OCI-LY7 (cell line): ENCODE results near the gene KXD1. TPM values are rescaled to one million over a fixed set of nuclear protein-coding genes. Genes with fewer than 3 reads are reported as not detected.
A peak's percentile ranks its signal among the peaks of the same experiment; 100 is the strongest.

Experiments
- BruUV-seq: library from RNA; stranded (reverse); fragments of 400-500 nt; replicated peaks from 2 replicates; lab custom pipeline; 2021; lab: Mats Ljungman, UMichigan
- CTCF ChIA-PET: fragments of 300-600 bp; sonication (Branson Sonifier 250); formaldehyde crosslinking; loops from one replicate; lab custom pipeline; 2022; ENCODE audit warnings: antibody characterized with exemption; ENCODE audit not compliant: unreplicated experiment; lab: Charles Lee
- POLR2A ChIA-PET: fragments of 300-600 bp; sonication (Branson Sonifier 250); formaldehyde crosslinking; loops from one replicate; lab custom pipeline; 2022; ENCODE audit warnings: antibody characterized with exemption; lab: Charles Lee
- DNase-seq: peaks from one replicate; pipeline ENCODE4 v3.0.0-alpha.2; 2015; ENCODE audit warnings: low spot score
- H2AFZ ChIP-seq: fragments of 200-600 bp; sonication (generic), shearing (Covaris generic); 2 replicates; pipeline ENCODE4 v1.6.1; 2014; ENCODE audit warnings: mild to moderate bottlenecking, antibody characterized with exemption, low read length, moderate library complexity
- H3K27ac ChIP-seq: fragments of 200-600 bp; sonication (generic); 2 replicates; pipeline ENCODE4 v1.5.1; 2014; ENCODE audit warnings: mixed run types, low read depth, mild to moderate bottlenecking, moderate library complexity, low read length, inconsistent platforms; ENCODE audit not compliant: poor library complexity, severe bottlenecking
- H3K36me3 ChIP-seq: fragments of 200-600 bp; sonication (generic); 2 replicates; pipeline ENCODE4 v1.6.1; 2014; ENCODE audit warnings: mild to moderate bottlenecking, antibody characterized with exemption, low read length, moderate library complexity, mixed read lengths; ENCODE audit not compliant: insufficient read depth
- H3K4me1 ChIP-seq: fragments of 200-600 bp; sonication (generic); 2 replicates; pipeline ENCODE4 v1.5.1; 2014; ENCODE audit warnings: mild to moderate bottlenecking, low read length; ENCODE audit not compliant: insufficient read depth, poor library complexity, severe bottlenecking
- H3K4me2 ChIP-seq: fragments of 200-600 bp; sonication (generic); 2 replicates; pipeline ENCODE4 v1.6.1; 2014; ENCODE audit warnings: mild to moderate bottlenecking, low read length
- H3K4me3 ChIP-seq: fragments of 200-600 bp; sonication (generic); 2 replicates; pipeline ENCODE4 v1.5.1; 2014; ENCODE audit warnings: mild to moderate bottlenecking, low read depth, low read length; ENCODE audit not compliant: poor library complexity, severe bottlenecking
- H3K79me2 ChIP-seq: fragments of 200-600 bp; sonication (generic); 2 replicates; pipeline ENCODE4 v1.6.1; 2016; ENCODE audit warnings: low read depth, mild to moderate bottlenecking, low read length, moderate library complexity, mixed read lengths; ENCODE audit not compliant: insufficient read depth
- H3K9me2 ChIP-seq: fragments of 200-600 bp; sonication (generic); 2 replicates; pipeline ENCODE4 v1.6.1; 2016; ENCODE audit warnings: mild to moderate bottlenecking, low read length, mixed read lengths; ENCODE audit not compliant: insufficient read depth
- H3K9me3 ChIP-seq: fragments of 200-600 bp; sonication (generic); 2 replicates; pipeline ENCODE4 v1.6.1; 2014; ENCODE audit warnings: mild to moderate bottlenecking, mixed run types, low read length, mixed read lengths
- H4K20me1 ChIP-seq: fragments of 200-600 bp; sonication (generic); 2 replicates; pipeline ENCODE4 v1.6.1; 2014; ENCODE audit warnings: mild to moderate bottlenecking, antibody characterized with exemption, low read length, moderate library complexity, mixed read lengths; ENCODE audit not compliant: insufficient read depth
- EZH2phosphoT487 ChIP-seq: fragments of 200-600 bp; sonication (generic); IDR thresholded peaks from 2 replicates; pipeline ENCODE4 v1.6.1; 2018; ENCODE audit warnings: low read depth, borderline replicate concordance, mild to moderate bottlenecking, mixed run types, antibody characterized with exemption, low read length, moderate library complexity, mixed read lengths
- intact Hi-C: fragments of 100-400 bp; cut with micrococcal nuclease; formaldehyde crosslinking; loops from one replicate; pipeline ENCODE4 v1.10.0; 2022; ENCODE audit not compliant: unreplicated experiment
- total RNA-seq, 2 experiments: library from RNA; depleted of rRNA in 1 of 2; stranded (reverse); fragments of >200 nt in 1 of 2; shearing (Covaris generic) in 1 of 2; gene quantifications; 2 replicates each; pipeline ENCODE4 v1.2.3, GENCODE V29; 2014 to 2022
- TF ChIP-seq, protein P1 (sequence below): fragments of 200-600 bp; sonication (generic); conservative IDR thresholded peaks from 2 replicates; pipeline ENCODE4 v1.5.1; 2014; ENCODE audit warnings: mild to moderate bottlenecking, antibody characterized with exemption, low read length, moderate library complexity, mixed read lengths

The KXD1 gene
- total RNA-seq, 2 experiments from 2014 or later, result 96.7 to 99.8 TPM

- 0 out of 2 replicates have a peak, but pooled peaks cover 6% of the 10 kb centered on the region for H4K20me1 ChIP-seq
- ChIA-PET CTCF (interaction anchor here (0.5 to 1.0 kb wide), 3 partner anchors 32 to 582 kb away, joined by 3 to 4 read pairs (median 3); no protein-coding TSS in a partner anchor), POLR2A (interaction anchor here (0.7 to 3.6 kb wide), 8 partner anchors 11 to 277 kb away, joined by 3 to 27 read pairs (median 4); partner anchors contain the start of genes FKBP8, JUND, REX1BD and UBA52)
- no peaks in the 10 kb centered on the region for H3K9me3 ChIP-seq
- BruUV-seq, result no TSS peak
- peaks cover 18% of the 10 kb centered on the region for H3K36me3 ChIP-seq
- H3K9me2 ChIP-seq, result no peaks in the 10 kb centered on the region
- TF ChIP-seq EZH2phosphoT487, result no peak
- TF ChIP-seq, protein P1, sequence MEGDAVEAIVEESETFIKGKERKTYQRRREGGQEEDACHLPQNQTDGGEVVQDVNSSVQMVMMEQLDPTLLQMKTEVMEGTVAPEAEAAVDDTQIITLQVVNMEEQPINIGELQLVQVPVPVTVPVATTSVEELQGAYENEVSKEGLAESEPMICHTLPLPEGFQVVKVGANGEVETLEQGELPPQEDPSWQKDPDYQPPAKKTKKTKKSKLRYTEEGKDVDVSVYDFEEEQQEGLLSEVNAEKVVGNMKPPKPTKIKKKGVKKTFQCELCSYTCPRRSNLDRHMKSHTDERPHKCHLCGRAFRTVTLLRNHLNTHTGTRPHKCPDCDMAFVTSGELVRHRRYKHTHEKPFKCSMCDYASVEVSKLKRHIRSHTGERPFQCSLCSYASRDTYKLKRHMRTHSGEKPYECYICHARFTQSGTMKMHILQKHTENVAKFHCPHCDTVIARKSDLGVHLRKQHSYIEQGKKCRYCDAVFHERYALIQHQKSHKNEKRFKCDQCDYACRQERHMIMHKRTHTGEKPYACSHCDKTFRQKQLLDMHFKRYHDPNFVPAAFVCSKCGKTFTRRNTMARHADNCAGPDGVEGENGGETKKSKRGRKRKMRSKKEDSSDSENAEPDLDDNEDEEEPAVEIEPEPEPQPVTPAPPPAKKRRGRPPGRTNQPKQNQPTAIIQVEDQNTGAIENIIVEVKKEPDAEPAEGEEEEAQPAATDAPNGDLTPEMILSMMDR, result no peak
- H2AFZ ChIP-seq, result peak overlapping the region; percentile 70; the same call in 1 of the 2 replicates
- intact Hi-C loops, result no loop called here
- H3K4me3 ChIP-seq, result peak overlapping the region; percentile 95
- peak overlapping the region; percentile 99 for H3K4me2 ChIP-seq
- peaks cover 25% of the 10 kb centered on the region for H3K79me2 ChIP-seq
- peak overlapping the region; percentile 65 for H3K27ac ChIP-seq
- DNase-seq, result no peak
- peaks cover 29% of the 10 kb centered on the region for H3K4me1 ChIP-seq
These were observed 934 bp downstream of the KXD1 start for GRCh38 chr19:18558604-18559003.

GRCh38 chr19:18559685-18560084, 2.0 kb downstream of the KXD1 start:
- Histone ChIP-seq H3K4me2 (peak overlapping the region; percentile 99), H3K27ac (no peak overlapping the region), H3K4me1 (peaks cover 29% of the 10 kb centered on the region), H3K4me3 (no peak overlapping the region), H2AFZ (no peak overlapping the region), H3K36me3 (peaks cover 28% of the 10 kb centered on the region), H3K9me3 (no peaks in the 10 kb centered on the region), H3K9me2 (no peaks in the 10 kb centered on the region), H3K79me2 (peaks cover 25% of the 10 kb centered on the region), H4K20me1 (0 out of 2 replicates have a peak, but pooled peaks cover 6% of the 10 kb centered on the region)
- POLR2A ChIA-PET, result interaction anchor here (0.6 to 2.8 kb wide), 4 partner anchors 16 to 69 kb away, joined by 3 to 13 read pairs (median 5); partner anchors contain the start of gene REX1BD
- intact Hi-C loops, result no loop called here
- no peak for DNase-seq
- CTCF ChIA-PET, result no interaction called here
- no TSS peak for BruUV-seq
- TF ChIP-seq, protein P1, result no peak
- TF ChIP-seq EZH2phosphoT487, result no peak

GRCh38 chr19:18562086-18562485, 4.4 kb downstream of the KXD1 start:
- BruUV-seq, result no TSS peak
- H3K4me2 ChIP-seq, result no peak overlapping the region
- no peaks in the 10 kb centered on the region for H3K9me2 ChIP-seq
- peaks cover 16% of the 10 kb centered on the region for H3K4me1 ChIP-seq
- H3K79me2 ChIP-seq, result peaks cover 23% of the 10 kb centered on the region
- H3K4me3 ChIP-seq, result no peak overlapping the region
- 0 out of 2 replicates have a peak, but pooled peaks cover 6% of the 10 kb centered on the region for H4K20me1 ChIP-seq
- no peak for TF ChIP-seq EZH2phosphoT487
- TF ChIP-seq, protein P1, result no peak
- intact Hi-C loops, result no loop called here
- no peaks in the 10 kb centered on the region for H3K9me3 ChIP-seq
- ChIA-PET POLR2A (interaction anchor here (0.6 kb wide), 1 partner anchor 418 kb away, joined by 6 read pairs; no protein-coding TSS in a partner anchor), CTCF (no interaction called here)
- H3K36me3 ChIP-seq, result peaks cover 52% of the 10 kb centered on the region
- DNase-seq, result no peak
- H3K27ac ChIP-seq, result no peak overlapping the region
- H2AFZ ChIP-seq, result no peak overlapping the region
